Ectodermal cell (in vitro differentiated cells): ENCODE data around the gene TCHH.
"Not testable (repeated sequence)": the region's sequence is repeated elsewhere in the genome, so short reads cannot be mapped to it uniquely, and the experiment has no call there.

Experiments
- H3K27ac ChIP-seq: 2 replicates; pipeline ENCODE4 v1.7.0; 2013; ENCODE audit warnings: mild to moderate bottlenecking, low read depth, low read length; ENCODE audit not compliant: insufficient read depth, poor library complexity, severe bottlenecking
- H3K27me3 ChIP-seq: 2 replicates; pipeline ENCODE4 v1.7.0; 2013; ENCODE audit warnings: mild to moderate bottlenecking, low read length; ENCODE audit not compliant: insufficient read depth, control insufficient read depth, poor library complexity, severe bottlenecking
- H3K36me3 ChIP-seq: one replicate; pipeline ENCODE4 v1.7.0; 2013; ENCODE audit warnings: low read length; ENCODE audit not compliant: control insufficient read depth, insufficient read depth
- H3K4me1 ChIP-seq: one replicate; pipeline ENCODE4 v1.7.0; 2013; ENCODE audit warnings: low read length; ENCODE audit not compliant: control insufficient read depth, insufficient read depth
- H3K4me3 ChIP-seq: 2 replicates; pipeline ENCODE4 v1.7.0; 2013; ENCODE audit warnings: low read depth, low read length, control low read depth; ENCODE audit not compliant: insufficient read depth
- H3K9me3 ChIP-seq: 2 replicates; pipeline ENCODE4 v1.7.0; 2013; ENCODE audit warnings: mild to moderate bottlenecking, low read length, moderate library complexity; ENCODE audit not compliant: control insufficient read depth
- WGBS, 2 experiments: methylation state at CpG; one replicate each; pipeline ENCODE4 v1.1.7; 2013; ENCODE audit warnings: missing lambda C conversion rate in 2 of 2; 5-methylcytosine and 5-hydroxymethylcytosine counted together

The TCHH gene

GRCh38 chr1:152096931-152097330, 18.3 kb downstream of the TCHH start:
- H3K4me1 ChIP-seq, result no peaks in the 10 kb centered on the region
- H3K27me3 ChIP-seq, result no peaks in the 10 kb centered on the region
- WGBS, 2 experiments, result 58 to 77% methylated on average over 2 to 3 of the region's 3 CpGs
- no peaks in the 10 kb centered on the region for H3K36me3 ChIP-seq
- no peak overlapping the region for H3K4me3 ChIP-seq
- H3K9me3 ChIP-seq, result no peaks in the 10 kb centered on the region
- H3K27ac ChIP-seq, result no peak overlapping the region

- Histone ChIP-seq H3K36me3 (no peaks in the 10 kb centered on the region), H3K9me3 (no peaks in the 10 kb centered on the region), H3K4me3 (no peak within 1 kb of the TSS), H3K27me3 (no peaks in the 10 kb centered on the region), H3K4me1 (no peaks in the 10 kb centered on the region), H3K27ac (no peak within 1 kb of the TSS)
- WGBS, 2 experiments, result 77 to 78% methylated on average over 4 of the region's 5 CpGs
These were observed 26.1 kb downstream of the TCHH start, which contains the start of gene TCHHL1 for GRCh38 chr1:152089014-152089674. Gene TCHHL1, minus strand, starts transcription at chr1:152089064. Its CDS starts 921 bp downstream, at chr1:152088143.

GRCh38 chr1:152086760-152087159, 28.5 kb downstream of the TCHH start:
- H3K9me3 ChIP-seq, result no peaks in the 10 kb centered on the region
- H3K4me1 ChIP-seq, result no peaks in the 10 kb centered on the region
- no peaks in the 10 kb centered on the region for H3K36me3 ChIP-seq
- no peak overlapping the region for H3K4me3 ChIP-seq
- no peak overlapping the region for H3K27ac ChIP-seq
- no peaks in the 10 kb centered on the region for H3K27me3 ChIP-seq

GRCh38 chr1:152084853-152085252, 30.4 kb downstream of the TCHH start:
- no peaks in the 10 kb centered on the region for H3K4me1 ChIP-seq
- H3K27ac ChIP-seq, result no peak overlapping the region
- no peak overlapping the region for H3K4me3 ChIP-seq
- H3K27me3 ChIP-seq, result no peaks in the 10 kb centered on the region
- H3K36me3 ChIP-seq, result no peaks in the 10 kb centered on the region
- no peaks in the 10 kb centered on the region for H3K9me3 ChIP-seq
- WGBS, 2 experiments, result 24 to 38% methylated on average over 1 of the region's 1 CpG

GRCh38 chr1:152081026-152081425, 34.2 kb downstream of the TCHH start:
- H3K36me3 ChIP-seq, result not testable (repeated sequence)
- WGBS, 2 experiments, result 89 to 90% methylated on average over 17 of the region's 17 CpGs

GRCh38 chr1:152080494-152080893, 34.8 kb downstream of the TCHH start:
- not testable (repeated sequence) for H3K27ac ChIP-seq, H3K36me3 ChIP-seq, H3K27me3 ChIP-seq, H3K4me1 ChIP-seq, H3K9me3 ChIP-seq, H3K4me3 ChIP-seq
- 92 to 93% methylated on average over 17 of the region's 17 CpGs for WGBS, 2 experiments

More at GRCh38 chr1:152081026-152081425, 34.2 kb downstream of the TCHH start:
- not testable (repeated sequence) for H3K4me1 ChIP-seq, H3K27ac ChIP-seq, H3K27me3 ChIP-seq, H3K9me3 ChIP-seq, H3K4me3 ChIP-seq

GRCh38 chr1:152078831-152079441, 36.3 kb downstream of the TCHH start:
- Histone ChIP-seq H3K27ac (no peak overlapping the region), H3K4me3 (no peak overlapping the region), H3K4me1 (no peaks in the 10 kb centered on the region), H3K9me3 (no peaks in the 10 kb centered on the region), H3K27me3 (no peaks in the 10 kb centered on the region), H3K36me3 (no peaks in the 10 kb centered on the region)
- 85% methylated on average over 24 of the region's 24 CpGs for WGBS, 2 experiments

GRCh38 chr1:152072311-152072710, 42.9 kb downstream of the TCHH start:
- Histone ChIP-seq H3K4me3 (no peak overlapping the region), H3K36me3 (no peaks in the 10 kb centered on the region), H3K4me1 (no peaks in the 10 kb centered on the region), H3K27me3 (no peaks in the 10 kb centered on the region), H3K27ac (no peak overlapping the region), H3K9me3 (no peaks in the 10 kb centered on the region)
- WGBS, 2 experiments, result 74 to 81% methylated on average over 3 of the region's 3 CpGs

- Histone ChIP-seq H3K36me3 (no peaks in the 10 kb centered on the region), H3K9me3 (no peaks in the 10 kb centered on the region), H3K4me1 (no peaks in the 10 kb centered on the region), H3K27ac (no peak overlapping the region), H3K27me3 (no peaks in the 10 kb centered on the region), H3K4me3 (no peak overlapping the region)
- 82 to 89% methylated on average over 3 of the region's 3 CpGs for WGBS, 2 experiments
These were observed 44.1 kb downstream of the TCHH start for GRCh38 chr1:152071123-152071522.

GRCh38 chr1:152067929-152068328, 47.3 kb downstream of the TCHH start:
- Histone ChIP-seq H3K4me1 (no peaks in the 10 kb centered on the region), H3K27ac (no peak overlapping the region), H3K27me3 (no peaks in the 10 kb centered on the region), H3K36me3 (no peaks in the 10 kb centered on the region), H3K9me3 (no peaks in the 10 kb centered on the region), H3K4me3 (no peak overlapping the region)
- 21 to 33% methylated on average over 1 of the region's 1 CpG for WGBS, 2 experiments
